Type B pancreatic cell (in vitro differentiated cells): Measurements from ENCODE around the gene SEC22C. TPM values are rescaled to one million over a fixed set of nuclear protein-coding genes. Genes with fewer than 3 reads are reported as not detected.

Experiments used
- DNase-seq: peaks from one replicate; pipeline ENCODE4 v3.0.0; 2021; ENCODE audit warnings: mixed read lengths; ENCODE audit not compliant: unreplicated experiment; ENCODE audit errors: extremely low spot score
- H3K27ac Mint-ChIP-seq: 2 replicates; pipeline ENCODE4 v1.8.0; 2021; ENCODE audit warnings: mild to moderate bottlenecking, mixed read lengths
- H3K27me3 Mint-ChIP-seq: 2 replicates; pipeline ENCODE4 v1.8.0; 2021; ENCODE audit warnings: mixed read lengths
- H3K36me3 Mint-ChIP-seq: 2 replicates; pipeline ENCODE4 v1.8.0; 2021; ENCODE audit warnings: mixed read lengths
- H3K4me1 Mint-ChIP-seq: one replicate; pipeline ENCODE4 v1.8.0; 2021; ENCODE audit warnings: mixed read lengths; ENCODE audit not compliant: unreplicated experiment
- H3K4me3 Mint-ChIP-seq: 2 replicates; pipeline ENCODE4 v1.8.0; 2021; ENCODE audit warnings: mild to moderate bottlenecking, mixed read lengths
- H3K9me3 Mint-ChIP-seq: 2 replicates; pipeline ENCODE4 v1.8.0; 2021; ENCODE audit warnings: mixed read lengths
- total RNA-seq: library from RNA; stranded (reverse); gene quantifications from 2 replicates; pipeline ENCODE4 v1.2.1, GENCODE V29; 2021; ENCODE audit warnings: low replicate concordance
- TF ChIP-seq, protein P1 (sequence below): fragments of 200-600 bp; sonication (generic); conservative IDR thresholded peaks from 2 replicates; pipeline ENCODE4 v1.5.0; 2021; ENCODE audit warnings: antibody characterized with exemption, mild to moderate bottlenecking

Gene SEC22C
- total RNA-seq, 1 donor from 2014 or later: 38.1 TPM

DNA sequence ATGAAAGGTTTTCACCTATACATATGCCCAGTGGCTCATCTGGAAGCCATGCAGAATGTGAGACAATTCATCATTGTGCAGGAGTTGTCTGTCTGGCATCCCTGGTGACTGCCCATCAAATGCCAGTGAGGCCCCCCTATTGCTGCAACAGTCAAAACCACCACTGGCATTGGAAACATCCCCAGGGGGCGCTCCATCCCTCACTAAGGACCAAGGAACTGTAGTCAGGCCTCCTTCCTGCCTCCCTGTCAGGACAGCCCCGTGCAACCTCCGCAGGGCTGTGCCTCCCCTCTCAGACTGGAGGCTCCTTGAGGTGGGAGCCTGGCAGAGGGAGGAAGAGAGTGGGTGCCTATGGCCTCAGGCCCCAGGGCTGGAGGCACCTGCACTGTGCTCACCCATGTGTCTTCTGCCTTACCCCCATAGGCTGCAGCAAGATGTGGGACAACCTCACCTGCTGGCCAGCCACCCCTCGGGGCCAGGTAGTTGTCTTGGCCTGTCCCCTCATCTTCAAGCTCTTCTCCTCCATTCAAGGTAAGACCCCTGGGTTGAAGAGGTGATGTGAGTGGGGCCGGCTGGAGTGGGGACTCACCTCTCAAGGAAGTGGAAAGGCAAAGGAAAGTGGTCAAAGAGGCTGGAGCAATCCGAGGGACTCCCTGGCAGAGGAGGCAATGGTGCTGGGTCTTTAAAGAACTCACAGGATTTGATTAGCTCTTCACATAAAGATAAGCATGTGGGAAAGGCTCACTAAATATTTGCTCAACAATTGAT is 62.8 kb downstream of the SEC22C start:
- H3K9me3 Mint-ChIP-seq: no peaks in the 10 kb centered on the region
- H3K27me3 Mint-ChIP-seq: no peaks in the 10 kb centered on the region
- H3K4me1 Mint-ChIP-seq: no peaks in the 10 kb centered on the region
- H3K27ac Mint-ChIP-seq: no peak overlapping the region
- H3K4me3 Mint-ChIP-seq: no peak overlapping the region
- TF ChIP-seq, protein P1, sequence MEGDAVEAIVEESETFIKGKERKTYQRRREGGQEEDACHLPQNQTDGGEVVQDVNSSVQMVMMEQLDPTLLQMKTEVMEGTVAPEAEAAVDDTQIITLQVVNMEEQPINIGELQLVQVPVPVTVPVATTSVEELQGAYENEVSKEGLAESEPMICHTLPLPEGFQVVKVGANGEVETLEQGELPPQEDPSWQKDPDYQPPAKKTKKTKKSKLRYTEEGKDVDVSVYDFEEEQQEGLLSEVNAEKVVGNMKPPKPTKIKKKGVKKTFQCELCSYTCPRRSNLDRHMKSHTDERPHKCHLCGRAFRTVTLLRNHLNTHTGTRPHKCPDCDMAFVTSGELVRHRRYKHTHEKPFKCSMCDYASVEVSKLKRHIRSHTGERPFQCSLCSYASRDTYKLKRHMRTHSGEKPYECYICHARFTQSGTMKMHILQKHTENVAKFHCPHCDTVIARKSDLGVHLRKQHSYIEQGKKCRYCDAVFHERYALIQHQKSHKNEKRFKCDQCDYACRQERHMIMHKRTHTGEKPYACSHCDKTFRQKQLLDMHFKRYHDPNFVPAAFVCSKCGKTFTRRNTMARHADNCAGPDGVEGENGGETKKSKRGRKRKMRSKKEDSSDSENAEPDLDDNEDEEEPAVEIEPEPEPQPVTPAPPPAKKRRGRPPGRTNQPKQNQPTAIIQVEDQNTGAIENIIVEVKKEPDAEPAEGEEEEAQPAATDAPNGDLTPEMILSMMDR: no peak
- DNase-seq: no peak
- H3K36me3 Mint-ChIP-seq: no peaks in the 10 kb centered on the region

DNA sequence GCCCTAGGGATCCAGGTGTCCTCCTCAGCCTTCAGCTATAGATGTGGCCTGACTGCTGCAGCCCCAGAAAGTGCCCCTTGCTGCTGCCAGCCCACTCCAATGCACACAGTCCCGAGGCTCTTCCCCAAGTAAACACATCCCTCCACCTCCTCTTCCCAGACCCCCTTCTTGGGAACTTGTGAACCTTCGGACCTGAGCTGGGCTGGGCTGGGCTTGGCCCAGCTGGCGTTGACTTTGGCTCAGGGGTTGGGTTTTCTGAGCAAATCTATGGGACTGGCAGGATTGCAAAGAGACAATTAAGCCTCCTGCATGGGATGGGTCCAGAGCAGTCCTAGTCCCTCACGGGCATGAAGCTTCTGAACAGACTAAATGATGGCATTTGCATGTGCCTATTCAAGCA is 64.7 kb downstream of the SEC22C start:
- DNase-seq: no peak
- Mint-ChIP-seq H3K36me3 (no peaks in the 10 kb centered on the region), H3K27me3 (no peaks in the 10 kb centered on the region), H3K27ac (no peak overlapping the region), H3K4me1 (no peaks in the 10 kb centered on the region), H3K4me3 (no peak overlapping the region), H3K9me3 (no peaks in the 10 kb centered on the region)
- TF ChIP-seq, protein P1: no peak

DNA sequence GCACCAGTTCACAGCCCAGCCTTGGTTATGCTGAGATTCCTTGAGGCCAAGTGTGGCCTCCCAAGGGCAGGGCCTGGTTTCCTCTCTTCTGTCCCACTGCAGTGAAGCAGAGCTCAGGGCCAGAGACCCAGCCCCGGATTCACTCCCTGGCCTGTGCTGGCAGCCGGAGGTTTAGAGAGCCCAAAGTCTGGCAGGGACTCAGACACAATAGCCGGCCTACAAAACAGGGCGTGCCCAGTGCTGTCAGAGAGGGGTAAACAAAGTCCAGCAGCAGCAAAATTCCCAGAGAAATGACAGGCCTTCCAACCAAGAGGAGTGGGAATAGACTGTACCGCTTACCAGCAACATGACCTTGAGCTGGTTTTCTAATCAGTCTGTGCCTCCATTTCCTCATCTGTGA is 65.3 kb downstream of the SEC22C start:
- no peak for DNase-seq
- Mint-ChIP-seq H3K36me3 (no peaks in the 10 kb centered on the region), H3K9me3 (no peaks in the 10 kb centered on the region), H3K4me3 (no peak overlapping the region), H3K27me3 (no peaks in the 10 kb centered on the region), H3K4me1 (no peaks in the 10 kb centered on the region), H3K27ac (no peak overlapping the region)
- TF ChIP-seq, protein P1: no peak

DNA sequence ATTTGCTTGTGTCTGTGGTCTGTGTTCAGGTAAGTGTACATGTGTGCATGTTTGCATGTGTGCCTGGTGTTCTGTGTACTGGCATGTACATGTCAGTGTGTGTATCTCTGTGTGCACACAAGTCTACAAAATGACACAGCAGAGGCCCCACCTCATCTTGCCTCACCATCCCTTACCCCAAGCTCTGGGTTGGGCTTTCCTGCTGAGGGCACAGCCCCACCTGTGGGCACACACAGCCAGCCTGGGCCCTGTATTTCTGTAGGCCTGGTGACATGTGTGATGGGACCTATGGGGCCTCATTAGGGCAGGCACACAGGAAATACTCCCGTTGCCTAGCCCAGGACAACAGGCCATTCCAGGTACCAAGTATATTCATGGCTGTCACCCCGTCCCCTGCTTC is 65.8 kb downstream of the SEC22C start:
- H3K27ac Mint-ChIP-seq: no peak overlapping the region
- no peak for DNase-seq
- no peaks in the 10 kb centered on the region for H3K36me3 Mint-ChIP-seq
- no peak overlapping the region for H3K4me3 Mint-ChIP-seq
- TF ChIP-seq, protein P1: no peak
- H3K27me3 Mint-ChIP-seq: no peaks in the 10 kb centered on the region
- H3K9me3 Mint-ChIP-seq: no peaks in the 10 kb centered on the region
- H3K4me1 Mint-ChIP-seq: no peaks in the 10 kb centered on the region

DNA sequence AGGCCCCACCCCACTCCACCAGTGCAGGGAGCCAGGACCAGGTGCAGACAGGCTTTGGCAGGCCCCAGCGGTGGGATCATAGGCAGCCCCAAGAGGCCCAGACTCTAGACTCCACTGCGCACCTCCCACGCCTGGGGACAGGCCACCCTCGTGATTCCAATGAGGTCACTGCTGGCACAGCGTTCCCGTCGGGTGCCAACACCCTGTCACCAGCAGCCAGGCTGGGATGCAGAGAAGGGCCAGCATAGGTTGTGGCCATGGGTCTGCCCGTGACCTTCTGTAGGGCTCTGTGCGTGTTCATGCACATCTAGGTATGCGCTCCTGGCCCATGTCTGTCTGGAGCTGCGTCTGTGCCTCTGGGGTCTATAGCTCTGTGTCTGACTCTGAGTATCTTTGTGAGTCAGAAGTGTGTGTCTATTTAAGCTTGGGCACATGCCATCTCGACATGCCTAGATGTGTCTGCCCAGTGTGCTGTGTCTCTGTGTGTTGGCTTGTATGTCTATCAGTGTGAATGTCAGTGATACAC is 66.3 kb downstream of the SEC22C start:
- Mint-ChIP-seq H3K27me3 (no peaks in the 10 kb centered on the region), H3K9me3 (no peaks in the 10 kb centered on the region), H3K27ac (no peak overlapping the region), H3K4me3 (no peak overlapping the region), H3K36me3 (no peaks in the 10 kb centered on the region), H3K4me1 (no peaks in the 10 kb centered on the region)
- no peak for DNase-seq
- TF ChIP-seq, protein P1: no peak
